ENCODE measurements around the gene JPH4.
A peak's percentile ranks its signal among the peaks of the same experiment; 100 is the strongest.

JPH4 gene

GRCh38 chr14:23523229-23524016 is 55.2 kb downstream of the JPH4 start:
- ATAC-seq (replicated peaks) = no peak
- Mint-ChIP-seq H3K27ac (no peak overlapping the region), H3K27me3 (no peaks in the 10 kb centered on the region), H3K4me1 (ENCODE audit: low read depth in 2 of 2) (no peaks in the 10 kb centered on the region), H3K36me3 (ENCODE audit: insufficient read depth) (peaks cover 2% of the 10 kb centered on the region), H3K9me3 (no peaks in the 10 kb centered on the region), H3K4me3 (no peak overlapping the region)
- DNase-seq = no peak

DNA sequence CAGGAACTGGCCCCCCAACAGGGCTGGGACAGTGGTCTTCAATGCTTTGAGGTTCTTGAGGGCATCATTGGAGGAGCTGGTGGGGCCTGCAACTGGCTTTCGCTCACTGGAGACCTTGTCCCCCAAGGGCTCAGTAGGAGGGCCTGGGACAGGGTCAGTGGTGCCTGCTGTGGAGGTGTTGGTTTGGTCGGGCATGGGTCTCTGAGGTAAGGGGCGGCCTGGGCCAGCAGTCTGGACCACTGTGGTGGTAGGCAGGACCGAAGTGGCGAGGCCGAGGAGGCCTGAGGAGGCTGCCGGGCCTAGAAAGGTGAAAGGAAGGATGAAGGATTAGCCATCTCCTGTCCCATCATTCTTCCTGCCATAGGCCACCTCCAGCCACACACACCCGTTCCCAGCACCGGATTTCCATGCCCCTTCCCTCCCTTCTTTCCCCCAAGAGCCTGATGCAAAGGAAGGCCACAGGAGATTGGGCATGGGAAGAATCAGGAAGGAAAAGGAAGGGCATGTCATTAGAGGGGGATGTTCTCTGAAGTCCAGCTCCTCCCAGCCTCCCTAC is 55.9 kb downstream of the JPH4 start:
- H3K9me3 Mint-ChIP-seq = no peaks in the 10 kb centered on the region
- ATAC-seq (replicated peaks) = no peak
- peaks cover 2% of the 10 kb centered on the region for H3K36me3 Mint-ChIP-seq (ENCODE audit: insufficient read depth)
- H3K4me3 Mint-ChIP-seq = no peak overlapping the region
- no peaks in the 10 kb centered on the region for H3K4me1 Mint-ChIP-seq (ENCODE audit: low read depth in 2 of 2)
- H3K27ac Mint-ChIP-seq = no peak overlapping the region
- no peak for DNase-seq
- no peaks in the 10 kb centered on the region for H3K27me3 Mint-ChIP-seq

DNA sequence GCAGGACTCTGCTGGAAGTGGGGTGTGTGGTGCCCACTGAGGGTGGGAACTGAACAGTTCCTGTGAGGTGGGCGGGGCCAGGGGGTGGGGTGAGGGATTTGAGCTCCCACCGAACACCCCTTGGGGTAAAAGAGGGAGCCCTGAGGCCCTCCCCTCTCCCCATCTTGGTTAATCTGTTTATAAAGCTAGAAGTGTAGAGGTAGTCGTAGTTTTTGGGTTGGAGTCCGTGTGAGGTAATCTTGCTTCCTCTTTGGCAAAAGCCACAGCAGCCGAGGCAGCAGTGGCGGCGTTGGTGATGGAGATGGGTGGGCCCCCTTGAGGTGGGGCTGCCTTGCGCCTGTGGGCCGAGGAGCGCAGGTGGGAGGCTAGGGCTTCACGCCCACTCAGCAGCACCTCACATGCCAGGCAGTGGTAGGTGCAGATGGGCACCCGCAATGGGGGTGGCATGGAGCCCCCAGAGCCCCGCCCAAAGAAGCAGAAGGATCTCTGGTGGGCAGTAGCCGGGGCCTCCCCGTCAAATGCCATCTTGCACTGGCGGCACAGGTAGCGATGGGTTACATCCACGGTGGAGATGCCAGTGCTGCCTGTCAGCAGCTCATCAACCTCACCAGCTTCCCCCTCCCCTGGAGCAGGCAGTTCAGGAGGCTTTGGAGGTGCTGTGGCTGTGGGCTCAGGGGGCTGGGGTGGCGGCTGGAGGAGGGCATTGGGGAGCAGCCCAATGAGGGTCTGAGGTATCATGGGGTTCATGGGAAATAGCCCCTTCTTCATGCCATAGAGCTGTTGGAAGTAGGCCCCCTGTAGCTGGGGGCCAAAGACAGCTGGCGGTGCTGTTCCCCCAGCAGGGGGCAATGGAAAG is 56.6 kb downstream of the JPH4 start:
- peaks cover 2% of the 10 kb centered on the region for H3K36me3 Mint-ChIP-seq (ENCODE audit: insufficient read depth)
- H3K9me3 Mint-ChIP-seq = no peaks in the 10 kb centered on the region
- no peak for DNase-seq
- H3K4me3 Mint-ChIP-seq = no peak overlapping the region
- no peaks in the 10 kb centered on the region for H3K27me3 Mint-ChIP-seq
- no peak for ATAC-seq (replicated peaks)
- no peak overlapping the region for H3K27ac Mint-ChIP-seq
- H3K4me1 Mint-ChIP-seq (ENCODE audit: low read depth in 2 of 2) = no peaks in the 10 kb centered on the region

GRCh38 chr14:23520899-23521533 is 57.6 kb downstream of the JPH4 start:
- Mint-ChIP-seq H3K9me3 (no peaks in the 10 kb centered on the region), H3K36me3 (ENCODE audit: insufficient read depth) (peaks cover 2% of the 10 kb centered on the region), H3K27me3 (no peaks in the 10 kb centered on the region), H3K4me3 (no peak overlapping the region), H3K27ac (peak overlapping the region in 1 of 2 donors; percentile 22), H3K4me1 (ENCODE audit: low read depth in 2 of 2) (no peaks in the 10 kb centered on the region)
- DNase-seq = no peak
- ATAC-seq (replicated peaks) = no peak

DNA sequence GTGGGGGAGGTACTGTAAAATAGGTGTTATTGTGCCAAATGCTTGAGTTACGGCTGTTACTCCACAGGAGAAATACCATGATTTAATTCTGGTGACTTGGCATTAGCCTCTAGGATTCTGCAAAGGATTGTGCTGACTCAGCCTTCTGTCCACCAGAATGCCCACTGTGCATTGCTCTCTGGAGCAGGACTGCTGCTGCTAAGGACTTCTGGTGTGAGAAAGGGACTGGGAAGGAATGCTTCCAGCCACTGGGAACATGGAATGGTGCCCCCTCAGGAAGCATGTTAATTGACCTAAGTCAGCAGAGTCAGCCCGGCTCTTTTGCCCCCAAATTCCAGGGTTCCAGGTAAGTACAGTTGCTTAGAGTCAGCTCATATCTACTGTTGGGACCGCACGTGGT is 59.9 kb downstream of the JPH4 start:
- peaks cover 0 to 2% of the 10 kb centered on the region in 2 donors for H3K4me1 Mint-ChIP-seq (ENCODE audit: low read depth in 2 of 2)

More for the DNA sequence above, 59.9 kb downstream of the JPH4 start:
- H3K27me3 Mint-ChIP-seq = no peaks in the 10 kb centered on the region
- ATAC-seq (replicated peaks) (no peak), DNase-seq (no peak)
- H3K9me3 Mint-ChIP-seq = no peaks in the 10 kb centered on the region
- peaks cover 2% of the 10 kb centered on the region for H3K36me3 Mint-ChIP-seq (ENCODE audit: insufficient read depth)
- H3K4me3 Mint-ChIP-seq = no peak overlapping the region
- H3K27ac Mint-ChIP-seq = peak overlapping the region in 1 of 2 donors; percentile 65

Measured in effector memory CD8-positive, alpha-beta T cell (primary cell).